ENCODE measurements around the gene RIN3. TPM values are rescaled to one million over a fixed set of nuclear protein-coding genes. Genes with fewer than 3 reads are reported as not detected.

RIN3 gene
- total RNA-seq, 1 experiment from 2014 or later, result 2.4 TPM

DNA sequence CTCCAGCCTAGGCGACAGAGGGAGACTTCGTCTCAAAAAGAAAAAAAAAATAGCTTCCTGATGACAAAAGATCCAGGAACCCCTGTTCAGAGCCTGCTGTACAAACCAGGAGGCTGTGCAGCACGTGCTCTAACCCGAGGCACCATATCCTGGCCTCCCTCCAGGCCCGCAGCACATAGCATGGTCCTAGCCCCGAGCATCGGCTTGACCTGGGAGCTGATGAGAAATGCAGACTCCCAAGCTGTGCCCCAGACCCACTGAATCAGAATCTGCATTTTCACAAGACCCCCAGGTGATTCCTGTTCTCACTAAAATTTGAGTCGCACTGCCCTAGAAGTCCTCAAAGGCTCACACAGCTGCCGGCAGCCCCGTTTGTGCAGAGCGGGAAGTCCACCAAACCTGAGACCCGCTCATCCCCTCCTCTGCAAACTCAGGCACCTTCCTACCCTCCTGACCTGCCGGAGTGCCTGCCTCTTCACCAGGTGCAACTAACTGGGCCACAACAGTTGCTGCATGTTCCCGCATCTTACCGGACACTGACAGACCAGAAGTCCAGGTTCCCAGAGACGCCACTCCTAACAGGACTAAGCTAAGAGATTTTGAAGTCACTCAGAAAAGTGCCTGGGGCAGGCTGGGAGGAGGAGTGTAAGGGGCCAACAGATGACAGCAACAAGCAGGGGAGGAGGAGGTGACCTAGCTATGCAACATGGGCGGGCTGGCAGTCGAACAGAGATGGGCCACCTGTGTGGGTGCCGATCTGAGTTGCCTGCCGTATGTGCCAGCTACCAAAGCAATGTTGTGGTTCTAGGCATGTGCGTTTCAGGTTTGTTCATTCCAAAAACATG is 24.0 kb upstream of the RIN3 start:
- Histone ChIP-seq H3K4me1 (ENCODE audit: insufficient read depth, low read length, poor library complexity, severe bottlenecking) (no peaks in the 10 kb centered on the region), H3K27ac (ENCODE audit: low read depth, low read length, poor library complexity, severe bottlenecking) (no peak overlapping the region), H3K9me3 (ENCODE audit: low read depth, low read length, poor library complexity, severe bottlenecking) (no peaks in the 10 kb centered on the region), H3K27me3 (replicated peaks; ENCODE audit: insufficient read depth, low read depth, low read length, poor library complexity) (no peaks in the 10 kb centered on the region), H3K4me3 (ENCODE audit: low read depth, low read length, poor library complexity, severe bottlenecking) (no peak overlapping the region), H3K36me3 (ENCODE audit: insufficient read depth, low read length, poor library complexity, severe bottlenecking) (no peaks in the 10 kb centered on the region)
- ChIA-PET POLR2A (ENCODE audit: low non-redundant PET) (no interaction called here), CTCF (interaction anchor here (0.5 kb wide), 1 partner anchor 199 kb away, joined by 3 read pairs; no protein-coding TSS in a partner anchor)
- DNase-seq (ENCODE audit: low spot score), result no peak
- BruUV-seq (replicated peaks), result no TSS peak
- TF ChIP-seq, protein P1, sequence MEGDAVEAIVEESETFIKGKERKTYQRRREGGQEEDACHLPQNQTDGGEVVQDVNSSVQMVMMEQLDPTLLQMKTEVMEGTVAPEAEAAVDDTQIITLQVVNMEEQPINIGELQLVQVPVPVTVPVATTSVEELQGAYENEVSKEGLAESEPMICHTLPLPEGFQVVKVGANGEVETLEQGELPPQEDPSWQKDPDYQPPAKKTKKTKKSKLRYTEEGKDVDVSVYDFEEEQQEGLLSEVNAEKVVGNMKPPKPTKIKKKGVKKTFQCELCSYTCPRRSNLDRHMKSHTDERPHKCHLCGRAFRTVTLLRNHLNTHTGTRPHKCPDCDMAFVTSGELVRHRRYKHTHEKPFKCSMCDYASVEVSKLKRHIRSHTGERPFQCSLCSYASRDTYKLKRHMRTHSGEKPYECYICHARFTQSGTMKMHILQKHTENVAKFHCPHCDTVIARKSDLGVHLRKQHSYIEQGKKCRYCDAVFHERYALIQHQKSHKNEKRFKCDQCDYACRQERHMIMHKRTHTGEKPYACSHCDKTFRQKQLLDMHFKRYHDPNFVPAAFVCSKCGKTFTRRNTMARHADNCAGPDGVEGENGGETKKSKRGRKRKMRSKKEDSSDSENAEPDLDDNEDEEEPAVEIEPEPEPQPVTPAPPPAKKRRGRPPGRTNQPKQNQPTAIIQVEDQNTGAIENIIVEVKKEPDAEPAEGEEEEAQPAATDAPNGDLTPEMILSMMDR (conservative IDR thresholded peaks at IDR 0.05; ENCODE audit: low read depth, low read length), result no peak
- no peak for TF ChIP-seq EZH2 (IDR thresholded peaks at IDR 0.05; ENCODE audit: borderline replicate concordance, low read depth, low read length, poor library complexity, severe bottlenecking)
- intact Hi-C loops (cut with micrococcal nuclease; ENCODE audit: unreplicated experiment), result no loop called here

DNA sequence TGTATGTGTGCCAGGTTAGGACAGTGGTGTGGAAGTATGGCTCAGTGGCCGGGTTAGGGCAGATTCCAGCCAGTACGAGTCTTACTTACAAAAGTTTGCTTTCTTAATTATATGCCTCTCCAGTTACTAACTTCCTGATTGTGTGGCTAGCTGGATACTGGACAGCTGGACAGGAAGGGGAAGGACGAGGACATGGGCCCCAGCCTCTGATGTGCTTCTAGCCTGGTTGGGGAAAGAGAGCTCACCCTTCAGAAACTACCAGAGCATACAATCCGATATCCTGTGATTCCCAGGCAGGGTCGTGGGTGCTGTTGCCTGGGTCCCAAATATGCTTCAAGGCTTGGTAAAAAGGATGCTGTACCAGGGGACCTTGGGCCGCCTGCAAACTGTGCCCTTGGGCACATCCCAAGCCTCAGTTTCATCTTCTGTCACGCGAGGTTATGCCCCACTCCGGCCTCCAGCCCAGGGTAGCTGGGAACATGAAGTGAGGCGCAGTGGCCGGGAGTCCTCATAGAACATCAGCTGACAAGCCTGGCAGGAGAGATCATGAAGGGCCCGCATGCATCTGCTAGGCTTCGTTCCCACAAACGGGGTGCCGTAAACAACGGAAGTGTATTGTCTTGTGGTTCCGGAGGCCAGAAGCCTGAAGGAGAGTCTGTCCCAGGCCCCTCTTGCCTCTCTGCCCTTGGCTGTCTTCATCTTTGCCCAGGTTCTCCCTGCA is 23.2 kb upstream of the RIN3 start:
- intact Hi-C loops (cut with micrococcal nuclease; ENCODE audit: unreplicated experiment), result no loop called here
- TF ChIP-seq, protein P1 (conservative IDR thresholded peaks at IDR 0.05; ENCODE audit: low read depth, low read length), result no peak
- TF ChIP-seq EZH2 (IDR thresholded peaks at IDR 0.05; ENCODE audit: borderline replicate concordance, low read depth, low read length, poor library complexity, severe bottlenecking), result no peak
- ChIA-PET CTCF (interaction anchor here (0.5 kb wide), 1 partner anchor 198 kb away, joined by 3 read pairs; no protein-coding TSS in a partner anchor), POLR2A (ENCODE audit: low non-redundant PET) (no interaction called here)
- H3K27me3 ChIP-seq (replicated peaks; ENCODE audit: insufficient read depth, low read depth, low read length, poor library complexity), result no peaks in the 10 kb centered on the region
- no peaks in the 10 kb centered on the region for H3K9me3 ChIP-seq (ENCODE audit: low read depth, low read length, poor library complexity, severe bottlenecking)
- BruUV-seq (replicated peaks), result no TSS peak
- no peak for DNase-seq (ENCODE audit: low spot score)
- H3K4me1 ChIP-seq (ENCODE audit: insufficient read depth, low read length, poor library complexity, severe bottlenecking), result no peaks in the 10 kb centered on the region
- H3K36me3 ChIP-seq (ENCODE audit: insufficient read depth, low read length, poor library complexity, severe bottlenecking), result no peaks in the 10 kb centered on the region
- H3K27ac ChIP-seq (ENCODE audit: low read depth, low read length, poor library complexity, severe bottlenecking), result no peak overlapping the region
- H3K4me3 ChIP-seq (ENCODE audit: low read depth, low read length, poor library complexity, severe bottlenecking), result no peak overlapping the region

DNA sequence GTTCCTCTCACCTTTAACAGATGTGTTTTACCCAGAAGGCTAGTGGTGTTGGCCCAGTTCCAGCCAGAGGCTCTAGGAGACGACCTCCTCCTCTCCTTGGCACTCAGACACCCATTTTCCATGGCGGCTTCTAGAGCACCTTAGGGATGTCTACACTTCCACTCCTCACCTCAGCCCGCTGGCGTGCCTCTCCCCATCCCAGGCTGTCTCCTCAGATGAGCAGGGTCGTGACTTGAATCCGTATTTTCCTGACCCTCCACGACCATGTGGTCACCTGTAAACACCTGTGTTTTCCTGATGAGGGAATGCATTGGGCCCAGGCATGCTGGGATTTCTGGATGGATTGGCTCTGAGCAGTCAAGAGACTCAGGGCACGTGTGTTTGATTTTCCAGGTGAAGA is 21.8 kb upstream of the RIN3 start:
- ChIA-PET CTCF (no interaction called here), POLR2A (ENCODE audit: low non-redundant PET) (no interaction called here)
- no TSS peak for BruUV-seq (replicated peaks)
- H3K27ac ChIP-seq (ENCODE audit: low read depth, low read length, poor library complexity, severe bottlenecking), result no peak overlapping the region
- no peaks in the 10 kb centered on the region for H3K4me1 ChIP-seq (ENCODE audit: insufficient read depth, low read length, poor library complexity, severe bottlenecking)
- H3K27me3 ChIP-seq (replicated peaks; ENCODE audit: insufficient read depth, low read depth, low read length, poor library complexity), result no peaks in the 10 kb centered on the region
- intact Hi-C loops (cut with micrococcal nuclease; ENCODE audit: unreplicated experiment), result no loop called here
- H3K36me3 ChIP-seq (ENCODE audit: insufficient read depth, low read length, poor library complexity, severe bottlenecking), result no peaks in the 10 kb centered on the region
- H3K9me3 ChIP-seq (ENCODE audit: low read depth, low read length, poor library complexity, severe bottlenecking), result no peaks in the 10 kb centered on the region
- H3K4me3 ChIP-seq (ENCODE audit: low read depth, low read length, poor library complexity, severe bottlenecking), result no peak overlapping the region
- no peak for TF ChIP-seq EZH2 (IDR thresholded peaks at IDR 0.05; ENCODE audit: borderline replicate concordance, low read depth, low read length, poor library complexity, severe bottlenecking)
- TF ChIP-seq, protein P1 (conservative IDR thresholded peaks at IDR 0.05; ENCODE audit: low read depth, low read length), result no peak
- DNase-seq (ENCODE audit: low spot score), result no peak
